Left lung (tissue), 10 donors: ENCODE results near the gene ZMYND12. TPM values are rescaled to one million over a fixed set of nuclear protein-coding genes. Genes with fewer than 3 reads are reported as not detected.

Source experiments
- ATAC-seq: fragments of 200-7000 bp; cut with Tn5 transposase; one replicate; pipeline ENCODE4 v1.9.1; 2020; ENCODE audit warnings: moderate library complexity
- DNase-seq, 4 donors: peaks; one replicate each; pipeline ENCODE4 v3.0.0-alpha.2; 2013 to 2020
- H3K27ac ChIP-seq, 2 donors: fragments of 200-600 bp; sonication (generic) in 1 of 2; one replicate each; pipeline versions ENCODE4 v1.5.0 to v1.8.0; 2020 to 2021
- H3K27me3 ChIP-seq, 2 donors: fragments of 200-600 bp; sonication (generic) in 1 of 2; one replicate each; pipeline versions ENCODE4 v1.5.0 to v1.8.0; 2020 to 2021
- H3K36me3 ChIP-seq, 2 donors: fragments of 200-600 bp; sonication (generic) in 1 of 2; one replicate each; pipeline versions ENCODE4 v1.5.0 to v1.8.0; 2020 to 2021
- H3K4me1 ChIP-seq, 2 donors: fragments of 200-600 bp; one replicate each; pipeline ENCODE4 v1.8.0; 2021
- H3K4me3 ChIP-seq, 2 donors: fragments of 200-600 bp; sonication (generic) in 1 of 2; one replicate each; pipeline versions ENCODE4 v1.5.0 to v1.8.0; 2020 to 2021; ENCODE audit warnings: mild to moderate bottlenecking in 1 of 2
- H3K9me3 ChIP-seq, 2 donors: fragments of 200-600 bp; sonication (generic) in 1 of 2; one replicate each; pipeline versions ENCODE4 v1.5.0 to v1.8.0; 2020 to 2021
- intact Hi-C, 2 donors: fragments of 100-400 bp; cut with DNase I; formaldehyde crosslinking; loops; one replicate each; pipeline versions ENCODE4 v1.11.2 to v1.14.2; 2022
- polyA plus RNA-seq, 6 donors: library from polyadenylated mRNA; unstranded; fragments of 120-200 nt; gene quantifications; one replicate each; pipeline ENCODE4 v1.2.1, GENCODE V29; 2013; ENCODE audit not compliant: insufficient read length in 6 of 6
- total RNA-seq, 2 donors: library from RNA; stranded (reverse); fragmentation: NEBNext Ultra II Directional; extraction: Animal tissue kit (Norgen Biotek cat#: 25700); gene quantifications; one replicate each; pipeline ENCODE4 v1.2.1, GENCODE V29; 2021
- TF ChIP-seq, protein P1 (sequence below), 2 donors: fragments of 200-600 bp; sonication (generic) in 1 of 2; IDR thresholded peaks; one replicate each; pipeline versions ENCODE4 v1.5.0 to v1.8.0; 2021; ENCODE audit warnings: antibody characterized with exemption in 2 of 2
- donor health status: DM: no; HTN: yes; CAD: no.
- donor health status: DM: no; HTN: no; CAD: no.

ZMYND12 gene
- total and polyA plus RNA-seq, 8 donors: 1.7 to 5.3 (median 2.2) TPM

- no peak overlapping the region for H3K27ac ChIP-seq
- intact Hi-C loops: no loop called here
- no peaks in the 10 kb centered on the region for H3K36me3 ChIP-seq
- ATAC-seq (no peak), DNase-seq (no peak)
- TF ChIP-seq, protein P1, sequence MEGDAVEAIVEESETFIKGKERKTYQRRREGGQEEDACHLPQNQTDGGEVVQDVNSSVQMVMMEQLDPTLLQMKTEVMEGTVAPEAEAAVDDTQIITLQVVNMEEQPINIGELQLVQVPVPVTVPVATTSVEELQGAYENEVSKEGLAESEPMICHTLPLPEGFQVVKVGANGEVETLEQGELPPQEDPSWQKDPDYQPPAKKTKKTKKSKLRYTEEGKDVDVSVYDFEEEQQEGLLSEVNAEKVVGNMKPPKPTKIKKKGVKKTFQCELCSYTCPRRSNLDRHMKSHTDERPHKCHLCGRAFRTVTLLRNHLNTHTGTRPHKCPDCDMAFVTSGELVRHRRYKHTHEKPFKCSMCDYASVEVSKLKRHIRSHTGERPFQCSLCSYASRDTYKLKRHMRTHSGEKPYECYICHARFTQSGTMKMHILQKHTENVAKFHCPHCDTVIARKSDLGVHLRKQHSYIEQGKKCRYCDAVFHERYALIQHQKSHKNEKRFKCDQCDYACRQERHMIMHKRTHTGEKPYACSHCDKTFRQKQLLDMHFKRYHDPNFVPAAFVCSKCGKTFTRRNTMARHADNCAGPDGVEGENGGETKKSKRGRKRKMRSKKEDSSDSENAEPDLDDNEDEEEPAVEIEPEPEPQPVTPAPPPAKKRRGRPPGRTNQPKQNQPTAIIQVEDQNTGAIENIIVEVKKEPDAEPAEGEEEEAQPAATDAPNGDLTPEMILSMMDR (IDR thresholded peaks at IDR 0.05): no peak
- H3K4me3 ChIP-seq: no peak overlapping the region
- H3K27me3 ChIP-seq: no peaks in the 10 kb centered on the region
- no peaks in the 10 kb centered on the region for H3K9me3 ChIP-seq
- H3K4me1 ChIP-seq: no peaks in the 10 kb centered on the region
Measured at GRCh38 chr1:42432714-42433113, 23.1 kb downstream of the ZMYND12 start.

DNA sequence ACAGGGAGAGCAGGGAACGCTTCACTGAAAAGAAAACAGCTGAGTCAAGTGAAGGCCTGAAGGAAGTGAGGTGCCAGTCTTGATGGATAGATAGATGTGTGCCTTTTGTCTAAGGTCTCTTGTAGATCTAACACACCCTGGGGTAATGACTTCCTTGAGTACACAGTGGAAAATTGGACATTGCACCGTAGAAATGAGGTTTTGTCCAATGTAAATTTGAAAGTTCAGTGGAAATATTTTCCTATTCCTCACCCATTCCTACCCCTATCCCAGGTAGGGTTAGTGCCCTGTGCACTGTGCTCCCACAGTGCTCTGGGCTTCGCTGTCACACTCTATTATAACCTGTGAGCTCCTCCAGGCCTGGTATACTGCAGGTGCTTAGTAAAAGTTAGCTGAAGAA, 24.3 kb downstream of the ZMYND12 start:
- no peaks in the 10 kb centered on the region for H3K27me3 ChIP-seq
- H3K4me1 ChIP-seq: no peaks in the 10 kb centered on the region
- no peak overlapping the region for H3K27ac ChIP-seq
- TF ChIP-seq, protein P1 (IDR thresholded peaks at IDR 0.05): no peak
- no peaks in the 10 kb centered on the region for H3K36me3 ChIP-seq
- DNase-seq: no peak
- H3K9me3 ChIP-seq: no peaks in the 10 kb centered on the region
- no peak for ATAC-seq
- H3K4me3 ChIP-seq: no peak overlapping the region
- intact Hi-C loops: no loop called here

DNA sequence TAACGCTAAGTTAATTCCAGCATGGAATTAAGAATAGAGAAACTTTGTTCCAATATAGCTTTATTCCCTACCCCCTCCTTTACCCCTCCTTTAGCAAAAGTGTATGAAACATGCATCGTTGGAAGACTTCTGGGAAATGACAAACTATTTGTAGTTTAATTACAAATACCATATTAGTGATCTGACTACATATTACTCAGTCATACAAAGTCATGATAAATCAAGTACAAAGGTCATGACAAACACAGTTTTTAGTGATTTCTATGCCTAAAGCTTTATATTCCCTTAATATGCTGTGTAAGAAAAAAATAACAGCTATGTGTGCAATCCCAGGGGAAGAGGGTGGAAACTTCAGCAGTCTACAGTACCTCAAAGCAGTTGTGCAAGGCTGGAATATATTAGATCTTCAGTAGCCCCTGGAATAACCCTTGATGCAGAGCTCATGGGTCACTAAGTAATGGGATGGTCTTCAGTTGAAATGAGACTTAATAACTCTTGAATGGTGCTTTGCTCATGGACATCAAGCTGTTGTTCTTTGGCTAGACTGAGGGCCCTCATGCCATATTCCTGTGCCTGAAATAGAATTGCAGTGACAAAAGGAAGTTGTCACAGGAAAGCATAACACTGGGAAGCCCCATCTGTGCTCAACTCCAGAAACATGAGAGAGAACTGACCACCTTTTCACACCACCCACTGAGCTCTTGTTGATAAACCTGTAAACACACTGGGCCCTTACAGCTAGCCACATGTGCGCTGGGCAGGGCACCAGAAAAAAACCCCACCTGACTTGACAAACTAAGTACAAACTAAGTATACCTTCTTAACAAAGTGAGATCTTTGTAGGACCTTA, 25.3 kb downstream of the ZMYND12 start:
- ATAC-seq: no peak
- no peak overlapping the region for H3K4me3 ChIP-seq
- H3K27me3 ChIP-seq: no peaks in the 10 kb centered on the region
- intact Hi-C loops: no loop called here
- no peaks in the 10 kb centered on the region for H3K4me1 ChIP-seq
- no peaks in the 10 kb centered on the region for H3K9me3 ChIP-seq
- H3K36me3 ChIP-seq: no peaks in the 10 kb centered on the region
- DNase-seq: no peak
- H3K27ac ChIP-seq: no peak overlapping the region
- TF ChIP-seq, protein P1 (IDR thresholded peaks at IDR 0.05): no peak

- intact Hi-C loops: no loop called here
- H3K27ac ChIP-seq: no peak overlapping the region
- no peaks in the 10 kb centered on the region for H3K4me1 ChIP-seq
- TF ChIP-seq, protein P1 (IDR thresholded peaks at IDR 0.05): no peak
- H3K9me3 ChIP-seq: no peaks in the 10 kb centered on the region
- no peaks in the 10 kb centered on the region for H3K36me3 ChIP-seq
- ATAC-seq (no peak), DNase-seq (no peak)
- no peaks in the 10 kb centered on the region for H3K27me3 ChIP-seq
- H3K4me3 ChIP-seq: no peak overlapping the region
Measured at GRCh38 chr1:42429603-42430002, 26.2 kb downstream of the ZMYND12 start.

GRCh38 chr1:42427240-42427639, 28.6 kb downstream of the ZMYND12 start:
- Histone ChIP-seq H3K4me1 (no peaks in the 10 kb centered on the region), H3K36me3 (no peaks in the 10 kb centered on the region), H3K27me3 (no peaks in the 10 kb centered on the region), H3K4me3 (no peak overlapping the region), H3K27ac (no peak overlapping the region), H3K9me3 (no peaks in the 10 kb centered on the region)
- ATAC-seq: no peak
- TF ChIP-seq, protein P1 (IDR thresholded peaks at IDR 0.05): no peak
- intact Hi-C loops: no loop called here
- no peak for DNase-seq
